CD4-positive, alpha-beta T cell treated with Interleukin-15 for 4 hours (primary cell): Measurements from ENCODE around the gene RIPOR2.
"Not testable (repeated sequence)": the region's sequence is repeated elsewhere in the genome, so short reads cannot be mapped to it uniquely, and the experiment has no call there.

Source experiments
- DNase-seq: peaks from one replicate; pipeline ENCODE4 v3.0.0-alpha.2; 2020; ENCODE audit warnings: low spot score

Gene RIPOR2

DNA sequence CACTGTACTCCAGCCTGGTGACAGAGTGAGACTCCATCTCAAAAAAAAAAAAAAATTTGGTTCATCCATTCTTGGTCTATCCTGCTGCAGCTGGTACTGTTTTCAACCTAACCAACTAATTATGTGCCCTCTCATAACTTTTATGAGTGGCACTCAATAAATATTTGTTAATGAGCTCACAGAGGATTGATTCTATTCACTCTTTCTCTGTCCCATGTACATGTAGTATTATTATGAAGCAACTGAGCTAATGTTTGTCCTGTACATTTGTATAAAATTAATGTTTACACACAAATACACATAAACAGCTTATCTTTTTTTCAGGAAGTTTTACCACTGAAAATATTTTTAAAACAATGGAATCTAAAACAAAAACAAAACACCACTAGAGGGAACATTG is 10.1 kb downstream of the RIPOR2 start:
- no peak for DNase-seq

DNA sequence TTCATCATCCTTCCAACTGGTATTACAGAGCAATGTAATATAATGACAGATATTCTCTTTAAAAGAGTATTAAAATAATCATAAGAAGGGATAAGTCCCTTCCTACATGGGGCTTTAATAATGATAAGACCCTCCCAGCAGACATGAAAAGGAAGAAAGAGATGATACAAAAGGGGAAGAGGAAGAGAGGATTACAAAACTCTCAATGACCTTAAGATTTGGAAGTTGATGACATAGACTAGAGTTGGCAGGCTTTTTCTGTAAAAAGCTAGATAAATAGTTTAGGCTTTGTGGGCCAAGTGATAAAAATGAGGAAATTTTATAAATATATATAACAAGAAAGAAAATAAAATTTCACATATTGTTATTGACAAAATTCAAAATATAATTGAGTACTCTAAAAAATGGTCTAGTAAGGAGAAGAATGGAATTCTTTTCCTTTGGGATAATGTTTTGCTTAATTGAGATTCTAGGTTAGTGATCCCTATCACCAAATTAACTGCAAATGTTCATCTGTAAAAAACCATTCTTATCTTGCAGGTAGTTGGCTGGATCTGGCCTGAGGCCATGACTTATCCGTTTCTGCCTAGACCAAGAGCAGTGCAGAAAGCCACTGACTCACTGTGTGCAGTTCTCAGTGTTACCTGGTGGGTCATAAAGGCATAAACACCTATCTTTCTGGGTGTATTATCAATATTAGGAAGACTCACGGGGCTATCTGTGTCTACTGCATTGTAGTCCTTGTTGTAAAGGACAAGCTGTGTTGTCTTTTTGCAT is 11.0 kb downstream of the RIPOR2 start:
- DNase-seq, result peak; percentile 55

DNA sequence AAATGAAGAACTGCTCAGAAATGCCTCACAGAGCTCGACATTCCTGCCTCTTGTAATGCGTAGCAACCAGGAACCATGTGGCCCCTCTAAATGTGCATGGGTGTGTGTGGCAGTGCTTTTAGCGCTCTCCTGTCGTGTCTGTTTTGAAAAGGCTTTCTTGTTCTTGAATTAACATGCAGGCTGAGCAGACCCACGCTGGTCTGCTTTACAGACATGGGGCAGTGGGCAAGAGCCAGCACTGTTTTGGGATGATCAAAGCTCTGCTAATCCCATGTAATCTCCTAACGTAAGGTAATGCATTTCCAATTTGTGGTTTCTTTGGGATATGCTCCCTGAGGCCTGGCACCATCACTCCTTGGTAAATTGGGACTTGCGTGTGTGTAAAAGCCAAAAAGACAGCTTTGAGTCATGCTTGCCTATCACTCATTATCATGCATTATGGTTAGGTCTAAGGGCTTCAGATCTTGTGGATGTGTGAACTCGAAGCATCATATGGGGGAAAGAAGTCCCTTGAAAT is 11.8 kb downstream of the RIPOR2 start:
- DNase-seq, result no peak

DNA sequence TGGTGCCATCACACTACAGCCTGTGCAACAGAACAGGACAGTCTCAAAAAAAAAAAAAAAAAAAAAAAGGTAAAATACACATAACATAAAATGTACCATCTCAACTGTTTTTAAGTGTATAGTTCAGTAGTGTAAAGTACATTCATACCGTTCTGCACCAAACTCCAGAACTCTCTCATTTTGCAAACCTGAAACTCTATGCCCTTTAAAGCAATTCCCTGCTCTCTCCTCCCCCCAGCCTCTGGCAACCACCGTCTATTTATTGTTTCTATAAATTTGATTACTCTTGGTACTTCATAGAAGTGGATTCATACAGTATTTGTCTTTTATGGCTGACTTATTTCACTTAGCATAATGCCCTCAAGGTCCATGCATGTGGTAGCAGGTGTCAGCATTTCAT is 12.9 kb downstream of the RIPOR2 start:
- no peak for DNase-seq

DNA sequence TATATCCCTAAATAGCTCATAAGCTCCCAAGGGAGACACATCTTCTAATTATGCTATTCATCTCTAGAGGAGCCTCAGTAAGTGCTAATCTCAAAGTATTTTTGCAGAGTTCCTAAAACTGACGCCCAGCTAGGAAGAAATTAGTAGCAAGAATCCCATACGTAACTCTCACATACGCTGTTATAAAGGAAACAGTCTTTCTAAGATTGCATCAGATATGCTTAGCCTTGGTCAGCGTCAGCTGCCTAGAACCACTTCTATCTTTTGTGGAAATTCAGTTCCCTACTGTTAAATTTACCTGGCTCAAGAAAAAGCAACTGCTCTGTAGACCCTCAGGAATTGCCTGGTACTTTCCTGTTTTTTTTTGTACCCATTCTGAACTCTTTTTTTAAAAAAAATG is 13.6 kb downstream of the RIPOR2 start:
- DNase-seq, result no peak

DNA sequence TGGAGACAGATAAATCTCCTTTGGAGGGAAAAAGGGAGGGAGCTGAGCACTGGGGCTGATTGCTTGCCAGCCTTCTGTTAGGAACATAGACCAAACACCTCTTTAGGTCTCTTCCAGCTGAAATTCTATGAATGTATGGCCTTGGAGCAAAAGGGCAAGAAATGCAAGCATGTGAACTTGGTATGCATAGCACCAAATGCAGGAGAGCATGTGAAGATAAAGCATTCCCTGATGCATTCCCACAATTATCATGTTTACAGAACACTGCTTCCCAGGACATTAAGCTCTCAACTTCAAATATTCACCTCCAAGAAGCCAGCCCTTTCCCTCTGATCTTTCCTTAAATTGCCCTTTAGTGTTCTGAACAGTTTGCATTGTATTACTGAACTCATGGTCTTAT is 15.6 kb downstream of the RIPOR2 start:
- no peak for DNase-seq

GRCh38 chr6:24919056-24919892 is 16.5 kb downstream of the RIPOR2 start:
- no peak for DNase-seq

GRCh38 chr6:24918641-24919055 is 17.1 kb downstream of the RIPOR2 start:
- DNase-seq, result no peak

GRCh38 chr6:24916496-24916895 is 19.3 kb downstream of the RIPOR2 start:
- DNase-seq, result no peak

DNA sequence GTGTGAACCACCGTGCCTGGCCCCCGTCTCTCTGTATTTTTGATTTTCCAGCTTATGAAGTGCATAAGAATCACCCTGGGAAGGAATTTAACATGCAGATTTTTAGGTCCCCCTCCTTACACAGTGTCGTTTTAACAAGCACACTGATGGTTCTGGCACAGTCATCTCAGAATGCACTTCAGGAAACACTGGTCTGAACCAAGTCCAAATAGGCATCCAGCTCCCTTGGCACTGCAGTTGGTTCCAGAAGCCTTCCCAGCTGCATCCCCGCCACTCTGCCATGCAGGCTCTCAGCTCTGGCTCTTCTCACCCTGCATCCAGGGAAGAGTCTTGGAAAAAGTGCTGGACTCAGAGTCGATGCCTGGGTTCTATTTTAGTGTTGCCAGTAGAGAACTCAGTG is 20.1 kb downstream of the RIPOR2 start:
- DNase-seq, result no peak

- DNase-seq, result not testable (repeated sequence)
Measured at GRCh38 chr6:24914082-24914481, 21.7 kb downstream of the RIPOR2 start.

DNA sequence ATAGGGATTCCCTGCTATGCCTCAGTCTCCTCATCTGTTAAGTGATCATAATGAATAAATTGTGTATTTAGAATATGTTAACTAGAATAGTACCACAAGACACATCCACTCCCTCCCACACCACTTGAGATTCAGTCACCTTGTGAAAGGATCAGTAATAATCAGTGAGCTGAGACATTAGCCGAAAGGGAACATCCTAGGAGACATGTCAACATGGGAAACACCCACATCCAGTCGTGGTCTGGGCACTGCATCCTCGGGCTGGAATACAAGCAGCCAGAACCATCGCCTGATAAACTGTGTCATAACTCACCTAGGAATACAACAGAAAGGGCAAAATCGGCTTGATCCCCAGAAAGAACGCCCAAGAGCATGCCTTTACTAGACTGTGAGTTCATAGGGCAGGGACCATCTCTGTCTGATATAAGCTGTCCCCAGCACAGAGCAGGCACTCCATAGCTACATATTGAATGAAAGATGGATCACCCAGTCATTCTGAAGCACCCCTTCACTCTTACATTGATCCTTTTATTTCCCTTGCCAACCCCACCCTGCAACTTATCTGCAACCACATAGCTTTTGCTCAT is 23.9 kb downstream of the RIPOR2 start:
- no peak for DNase-seq

DNA sequence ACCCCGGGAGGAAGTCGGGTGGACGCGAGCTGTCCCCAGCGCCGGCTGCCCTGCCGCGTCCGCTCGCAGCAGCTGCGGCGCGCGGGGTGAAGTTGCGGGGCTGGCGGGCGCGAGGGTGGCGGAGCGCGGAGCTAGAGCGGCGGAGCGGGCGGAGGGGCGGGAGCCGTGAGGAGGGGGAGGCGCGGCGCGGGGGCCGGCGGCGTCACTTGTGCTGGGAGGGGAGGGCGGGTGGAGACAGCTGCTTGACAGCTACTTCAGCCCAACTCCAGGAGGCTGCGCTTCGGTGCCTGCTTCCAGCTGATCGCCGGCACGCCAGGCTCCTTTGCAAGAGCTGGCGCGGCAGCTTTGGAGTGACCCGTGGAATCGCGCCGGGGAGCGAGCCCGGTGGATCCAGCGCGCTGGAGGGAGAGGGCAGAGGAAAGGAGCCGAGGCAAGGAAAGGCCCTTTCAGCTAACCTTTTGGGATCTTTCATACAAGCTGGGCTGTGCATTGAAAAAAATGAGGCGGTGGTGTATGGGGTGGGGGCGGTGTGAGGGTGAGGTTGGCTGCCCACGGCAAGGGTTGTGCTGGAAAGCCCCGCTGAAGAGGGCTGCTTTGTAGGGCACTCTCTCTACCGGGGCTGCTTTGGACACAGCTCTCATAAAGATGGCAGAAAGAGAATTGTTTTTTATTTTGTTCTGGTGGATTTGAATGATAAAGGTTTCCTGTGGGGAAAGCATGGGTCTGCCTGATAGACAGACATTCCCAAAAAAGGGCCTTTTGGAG is 24.6 kb downstream of the RIPOR2 start:
- no peak for DNase-seq

DNA sequence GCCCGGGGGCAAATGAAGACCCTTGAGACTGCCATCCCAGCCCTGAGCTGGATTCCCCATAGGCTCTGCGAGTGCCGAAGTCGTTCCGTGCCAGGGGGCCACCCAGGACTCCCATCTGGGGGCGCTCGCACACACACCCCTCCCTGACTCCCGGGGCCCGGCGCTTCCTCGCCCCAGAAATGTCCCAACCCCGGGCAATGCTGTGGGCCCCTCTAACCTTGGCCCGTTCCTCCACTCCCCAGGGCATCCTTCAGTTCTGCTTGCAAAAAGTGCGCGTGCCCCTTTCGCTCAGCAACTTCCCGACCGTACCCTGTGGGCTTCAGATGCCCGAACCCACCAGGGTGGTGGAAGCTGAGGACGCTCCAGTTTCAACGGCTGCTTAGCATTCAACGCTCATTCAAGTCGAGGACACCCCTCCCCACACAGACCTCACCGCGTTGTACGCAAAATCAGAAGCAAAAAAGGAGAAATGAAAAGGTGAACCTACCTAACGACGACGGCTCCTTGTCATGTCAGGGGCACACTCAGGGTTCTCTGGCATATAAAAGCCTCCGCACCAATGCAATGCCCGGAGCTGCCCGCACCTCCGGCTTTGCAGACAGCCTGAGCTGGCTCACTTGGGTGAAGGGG is 25.3 kb downstream of the RIPOR2 start:
- no peak for DNase-seq

GRCh38 chr6:24909241-24910216 is 26.2 kb downstream of the RIPOR2 start:
- no peak for DNase-seq

- DNase-seq, result no peak
Measured at GRCh38 chr6:24908650-24909035, 27.1 kb downstream of the RIPOR2 start.

DNA sequence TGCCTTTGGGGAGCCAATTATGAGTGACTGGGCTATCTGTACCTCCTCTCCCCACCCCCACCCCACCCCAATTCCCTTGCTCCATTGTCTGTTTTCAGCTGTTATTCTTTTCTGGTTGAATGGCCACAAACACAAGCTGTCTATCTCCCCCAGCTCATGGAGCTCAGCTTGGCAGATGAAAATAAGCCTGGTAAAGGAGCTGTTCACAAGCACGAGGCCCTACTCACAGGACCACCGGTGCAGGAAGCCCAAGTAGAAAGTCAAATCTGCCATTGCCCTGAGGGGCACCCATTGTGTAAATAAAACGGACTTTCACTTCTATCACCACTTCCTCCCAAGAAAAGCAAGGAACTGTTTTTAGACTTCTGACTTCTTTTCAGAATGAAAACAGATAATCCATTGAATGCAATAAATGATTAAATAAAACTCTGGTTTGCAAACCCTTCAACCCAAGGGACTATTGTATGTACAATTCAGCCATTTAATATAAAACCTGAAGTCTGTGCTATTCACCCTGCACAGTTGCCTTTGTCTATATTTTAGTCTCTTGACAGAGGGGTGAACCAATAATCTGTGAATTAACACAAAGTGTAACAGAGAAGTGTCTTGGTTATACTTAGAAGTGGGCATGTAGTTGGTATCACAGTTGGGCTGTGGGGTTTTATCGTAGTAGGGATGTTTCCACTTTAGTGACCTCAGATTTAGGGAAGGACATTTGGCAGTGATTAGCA is 27.7 kb downstream of the RIPOR2 start:
- DNase-seq, result no peak

GRCh38 chr6:24906314-24906713 is 29.4 kb downstream of the RIPOR2 start:
- no peak for DNase-seq

- DNase-seq, result no peak
Measured at GRCh38 chr6:24905483-24905882, 30.3 kb downstream of the RIPOR2 start.

DNA sequence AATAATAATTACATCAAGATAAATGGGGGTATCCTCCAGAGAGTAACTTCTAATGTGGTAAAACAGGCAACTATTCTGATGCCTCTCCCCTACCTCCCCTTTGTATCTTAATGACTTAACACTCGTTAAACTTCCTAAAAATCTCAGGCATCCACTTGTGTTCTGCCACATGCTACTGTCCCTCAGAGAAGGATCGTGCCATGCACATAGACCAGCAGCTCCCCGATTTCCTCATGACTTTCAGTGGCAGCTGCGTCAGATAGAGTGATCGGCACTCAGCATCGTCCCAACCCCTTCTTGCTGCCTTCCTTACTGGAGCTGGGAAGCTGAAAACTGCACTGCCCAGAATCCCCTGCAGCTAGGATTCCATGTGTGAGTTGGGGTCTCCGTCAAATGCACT is 32.1 kb downstream of the RIPOR2 start:
- no peak for DNase-seq
